ENCODE measurements around the gene RNF5.

The RNF5 gene

DNA sequence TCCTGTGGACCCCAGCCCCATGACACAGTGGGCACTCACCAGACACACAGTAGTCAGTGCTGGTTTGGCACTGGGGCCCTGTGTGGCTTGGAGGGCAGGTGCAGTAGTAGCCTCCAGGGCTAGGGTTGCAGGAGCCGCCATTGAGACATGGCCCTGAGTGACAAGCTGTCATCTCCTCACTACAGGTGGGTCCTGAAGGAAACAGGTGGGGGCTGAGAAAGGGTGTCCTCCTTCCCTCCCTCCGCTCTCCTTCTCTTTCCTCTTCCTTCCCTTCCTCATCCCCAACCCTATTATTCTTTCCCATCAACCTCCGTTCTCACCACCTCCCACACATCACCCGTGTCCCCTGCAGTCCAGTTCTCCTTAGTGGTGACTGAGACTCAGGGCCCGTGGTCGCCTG lies 35.4 kb downstream of the RNF5 start:
- DNase-seq, result no peak

DNA sequence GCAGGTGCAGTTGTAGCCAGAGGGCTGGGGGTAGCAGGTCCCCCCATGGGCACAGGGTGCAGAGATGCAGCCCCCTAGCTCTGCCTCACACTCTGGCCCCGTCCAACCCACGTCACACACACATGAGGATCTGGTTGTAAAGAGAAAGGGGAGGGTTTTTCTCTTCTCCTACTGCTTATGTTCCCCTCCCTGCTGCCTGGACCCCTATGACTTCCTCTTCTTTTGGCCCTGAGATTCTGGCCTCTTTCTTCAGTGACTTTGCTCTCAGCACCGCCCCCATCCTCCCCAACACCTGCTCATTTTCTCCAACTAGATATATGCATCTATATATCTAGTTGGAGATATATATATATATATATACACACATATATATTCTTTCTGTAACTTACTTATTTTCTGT lies 35.9 kb downstream of the RNF5 start:
- no peak for DNase-seq

DNA sequence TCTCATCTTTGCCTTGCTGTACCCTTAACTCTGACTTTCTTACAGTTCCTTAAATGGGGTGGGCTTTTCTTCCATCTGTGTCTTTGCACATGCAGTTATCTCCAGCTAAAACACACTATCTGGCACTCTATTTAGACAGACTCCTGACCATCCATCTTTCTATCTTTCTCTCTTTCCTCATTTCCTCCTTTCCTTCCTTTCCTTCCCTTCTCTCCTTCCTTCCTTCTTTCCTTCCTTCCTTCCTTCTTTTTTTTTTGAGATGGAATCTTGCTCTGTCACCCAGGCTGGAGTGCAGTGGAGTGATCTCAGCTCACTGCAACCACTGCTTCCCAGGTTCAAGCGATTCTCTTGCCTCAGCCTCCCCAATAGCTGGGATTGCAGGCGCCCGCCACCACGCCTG lies 37.4 kb downstream of the RNF5 start:
- DNase-seq, result no peak

DNA sequence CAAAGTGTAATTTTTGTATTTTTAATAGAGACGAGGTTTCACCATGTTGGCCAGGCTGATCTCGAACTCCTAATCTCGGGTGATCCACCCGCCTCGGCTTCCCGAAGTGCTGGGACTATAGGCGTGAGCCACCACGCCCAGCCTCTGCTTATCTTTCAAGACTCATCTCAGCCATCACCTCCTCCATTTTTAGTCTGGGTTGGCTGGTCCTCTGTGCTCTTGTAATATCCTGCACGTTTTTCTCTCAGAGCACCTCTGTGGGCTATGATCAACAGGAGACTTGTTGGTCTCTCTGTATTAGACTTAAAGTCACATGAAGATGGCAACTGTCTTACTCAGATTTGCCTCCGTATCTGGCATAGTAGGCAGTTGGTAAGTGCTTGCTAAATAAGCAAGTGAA lies 38.1 kb downstream of the RNF5 start:
- no peak for DNase-seq

DNA sequence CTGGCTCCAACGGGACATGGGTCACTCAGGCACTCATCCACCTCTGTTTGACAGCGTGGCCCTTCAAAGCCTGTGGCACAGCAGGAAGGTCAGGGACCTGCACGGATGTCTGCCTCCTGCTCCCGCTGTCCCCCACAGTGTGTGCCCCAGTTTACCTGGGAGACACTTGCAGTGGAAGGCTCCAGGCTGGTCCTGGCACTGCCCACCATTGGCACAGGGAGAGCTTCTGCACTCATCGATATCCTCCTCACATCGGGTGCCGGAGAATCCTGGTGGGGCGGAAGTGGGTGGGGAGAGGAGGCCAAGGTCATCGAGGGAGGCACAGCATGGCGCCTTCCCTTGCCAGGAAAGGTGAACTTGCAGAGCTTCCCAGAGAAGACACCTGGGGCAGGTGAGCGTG lies 38.8 kb downstream of the RNF5 start:
- DNase-seq, result no peak

DNA sequence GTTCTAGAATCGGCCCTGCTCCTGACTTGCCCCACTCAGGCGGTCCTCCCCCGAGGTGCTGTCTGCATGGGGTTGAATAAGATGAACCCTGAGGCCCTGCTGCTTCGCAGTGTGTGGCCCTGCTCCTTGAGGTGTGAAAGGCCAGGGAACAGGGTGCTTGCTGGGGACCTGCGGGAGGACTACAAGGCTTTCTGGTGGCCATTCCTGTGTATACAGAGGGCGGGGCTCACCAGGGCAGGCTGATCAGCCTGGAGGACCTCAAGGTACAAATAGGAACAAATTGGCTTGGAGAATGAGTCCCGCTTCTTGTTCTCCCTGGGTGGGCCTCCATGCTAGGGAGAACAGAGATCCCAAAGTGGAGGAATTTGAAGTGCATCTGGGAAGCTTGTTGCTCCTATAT lies 40.0 kb downstream of the RNF5 start:
- no peak for DNase-seq

DNA sequence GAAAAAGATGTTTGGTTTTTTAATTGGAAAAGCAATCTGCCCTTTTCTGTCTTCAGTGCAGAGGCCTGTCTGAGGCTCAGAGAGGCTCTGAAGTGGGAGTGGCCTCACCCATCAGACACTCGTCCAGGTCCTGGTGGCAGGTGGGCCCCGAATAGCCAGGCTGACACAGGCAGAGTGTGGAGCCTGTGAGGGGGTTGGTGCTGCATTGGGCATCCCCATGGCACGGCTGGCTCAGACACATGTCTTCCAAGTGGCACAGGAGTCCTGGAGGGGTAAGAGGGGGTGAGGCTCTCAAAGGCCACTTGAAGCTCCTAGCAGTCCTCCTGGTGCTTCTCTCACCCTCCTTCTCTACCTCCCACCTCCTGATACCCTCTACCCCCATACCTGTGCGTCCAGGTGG lies 41.8 kb downstream of the RNF5 start:
- no peak for DNase-seq

DNA sequence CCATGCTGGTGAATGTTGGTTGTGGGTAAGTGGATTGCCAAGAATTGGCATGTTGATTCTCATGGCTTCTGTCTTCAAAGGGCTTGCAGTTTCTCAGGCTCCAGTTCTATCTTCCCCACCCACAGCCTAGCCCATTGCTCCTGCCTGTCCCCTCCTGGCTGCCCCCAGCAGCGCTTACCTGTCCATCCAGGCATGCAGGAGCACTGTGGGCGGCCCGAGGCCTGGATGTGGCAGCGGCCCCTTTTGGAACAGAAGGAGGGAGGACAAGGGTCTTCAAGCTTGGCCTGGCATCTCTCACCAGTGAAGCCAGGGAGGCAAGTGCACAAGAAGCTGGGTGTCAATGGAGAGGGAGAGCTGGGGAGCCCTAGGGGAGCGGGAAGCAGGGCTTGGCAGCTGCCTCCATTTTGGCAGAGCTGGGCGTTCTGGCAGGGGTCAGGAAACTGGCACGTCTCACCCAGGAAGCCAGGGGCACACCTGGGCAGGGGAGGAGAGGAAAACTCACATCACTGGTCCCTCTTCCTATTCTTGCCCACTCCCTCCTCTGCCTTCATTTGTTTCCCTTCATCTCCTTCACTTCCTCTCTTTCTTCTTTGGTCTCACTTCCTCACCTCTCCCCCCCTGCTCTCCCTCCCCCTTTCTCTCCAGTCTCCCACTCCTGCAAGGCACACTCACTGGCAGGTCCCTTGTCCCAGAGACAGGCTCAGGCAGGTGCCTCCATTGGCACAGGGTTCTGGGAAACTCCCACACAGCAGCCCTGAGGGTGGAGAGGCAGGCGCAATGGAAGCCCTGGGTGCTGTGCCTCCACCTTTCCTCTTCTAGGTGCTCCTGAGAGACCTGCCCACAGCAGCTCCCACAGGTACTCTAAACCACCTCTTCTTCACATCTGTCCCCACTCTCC lies 44.4 kb downstream of the RNF5 start:
- no peak for DNase-seq

DNA sequence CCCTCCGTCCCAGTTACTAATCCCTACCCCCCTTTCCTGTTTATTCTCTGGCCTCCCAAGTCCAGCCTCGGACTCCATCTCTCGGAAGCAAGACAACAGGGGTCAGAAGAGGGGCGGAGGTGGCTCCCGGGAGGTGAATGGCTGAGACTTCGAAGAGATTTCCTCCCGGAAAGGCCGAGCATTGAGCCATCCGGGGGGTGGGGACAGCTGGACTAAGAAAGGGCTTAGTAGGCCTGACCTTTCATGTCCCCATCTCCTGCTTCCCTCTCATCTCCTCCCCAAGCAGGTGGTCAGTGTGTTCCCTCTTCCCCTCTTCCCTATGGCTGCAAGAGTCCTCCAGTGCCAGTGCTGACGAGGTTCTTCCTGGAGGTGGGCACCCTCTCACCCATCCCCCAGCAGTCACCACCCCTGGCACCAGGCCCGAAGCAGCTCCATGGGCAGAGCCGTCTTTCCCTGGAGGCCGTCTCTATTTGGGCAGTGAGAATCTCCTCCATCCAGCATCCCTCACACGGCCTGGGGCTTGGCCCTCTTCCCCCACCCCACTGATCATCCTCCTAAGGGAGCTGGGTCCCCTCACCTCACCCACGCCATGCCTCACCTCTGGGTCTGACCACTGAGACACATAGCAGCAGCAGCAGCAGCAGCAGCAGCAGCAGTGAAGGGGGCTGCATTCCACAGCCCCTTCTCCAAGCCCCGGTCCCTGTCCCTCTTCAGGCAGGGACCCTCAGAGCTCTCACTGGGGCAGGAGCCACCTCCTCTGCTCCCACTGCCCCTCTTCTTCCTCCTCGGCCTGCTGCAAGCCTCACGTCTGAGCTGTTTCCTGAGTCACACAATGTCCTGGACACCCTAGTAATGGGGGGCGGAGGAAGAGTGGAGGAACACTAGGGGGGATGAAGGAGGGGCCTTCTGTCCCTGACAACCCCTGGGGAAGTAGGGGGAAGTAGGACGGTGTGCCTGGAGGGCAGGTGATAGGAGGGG lies 45.3 kb downstream of the RNF5 start, which contains the start of gene NOTCH4:
Gene NOTCH4, minus strand, starts transcription at position 810 of the 978 bp plus-strand sequence. Its CDS starts 139 bp downstream, at position 671.
- DNase-seq, result no peak

DNA sequence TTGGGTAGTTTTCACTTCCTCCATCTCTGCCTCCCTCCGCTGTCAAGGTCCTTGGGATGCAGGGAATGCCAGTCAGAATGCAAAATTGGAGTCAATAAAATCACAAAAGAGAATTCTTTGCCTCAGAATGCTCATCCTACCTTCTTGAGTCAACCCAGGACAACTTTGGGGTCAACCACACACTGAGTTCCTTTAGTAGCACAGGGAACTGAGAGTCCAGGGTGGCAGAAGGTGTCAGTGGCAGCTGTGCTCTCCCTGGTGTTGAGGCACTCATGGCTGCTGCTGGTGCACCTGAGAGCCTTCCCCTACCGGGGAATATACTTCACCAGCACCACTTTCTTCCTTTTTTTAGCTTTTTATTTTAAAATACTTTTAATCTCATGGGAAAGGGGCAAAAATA lies 46.5 kb downstream of the RNF5 start:
- no peak for DNase-seq

DNA sequence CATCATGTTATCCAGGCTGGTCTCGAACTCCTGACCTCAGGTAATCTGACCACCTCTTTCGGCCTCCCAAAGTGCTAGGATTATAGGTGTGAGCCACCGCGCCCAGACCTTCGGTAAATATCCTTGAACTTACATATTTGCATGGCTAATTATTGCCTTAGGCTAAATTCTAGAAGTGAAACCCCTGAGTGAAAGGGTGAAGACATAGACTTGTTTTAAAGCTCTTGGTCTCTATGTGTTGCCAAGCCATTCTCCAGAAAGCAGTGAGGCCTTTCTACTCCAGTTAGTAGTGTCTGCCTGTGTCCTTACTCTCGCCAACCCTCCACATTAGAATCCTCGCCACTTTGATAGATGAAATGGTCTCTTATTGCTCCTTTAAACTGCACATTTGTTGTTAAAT lies 48.2 kb downstream of the RNF5 start:
- DNase-seq, result no peak

All from NCI-H1105 treated with DMSO at 0.1 percent for 48 hours (cell line).